GM18517 (cell line): ENCODE data around the gene QARS1.

Experiments
- ATAC-seq: cut with Tn5 transposase; IDR thresholded peaks from one replicate; pipeline ENCODE4 v1.9.1; 2021; ENCODE audit warnings: mild to moderate bottlenecking, moderate library complexity; ENCODE audit not compliant: unreplicated experiment

Gene QARS1

DNA sequence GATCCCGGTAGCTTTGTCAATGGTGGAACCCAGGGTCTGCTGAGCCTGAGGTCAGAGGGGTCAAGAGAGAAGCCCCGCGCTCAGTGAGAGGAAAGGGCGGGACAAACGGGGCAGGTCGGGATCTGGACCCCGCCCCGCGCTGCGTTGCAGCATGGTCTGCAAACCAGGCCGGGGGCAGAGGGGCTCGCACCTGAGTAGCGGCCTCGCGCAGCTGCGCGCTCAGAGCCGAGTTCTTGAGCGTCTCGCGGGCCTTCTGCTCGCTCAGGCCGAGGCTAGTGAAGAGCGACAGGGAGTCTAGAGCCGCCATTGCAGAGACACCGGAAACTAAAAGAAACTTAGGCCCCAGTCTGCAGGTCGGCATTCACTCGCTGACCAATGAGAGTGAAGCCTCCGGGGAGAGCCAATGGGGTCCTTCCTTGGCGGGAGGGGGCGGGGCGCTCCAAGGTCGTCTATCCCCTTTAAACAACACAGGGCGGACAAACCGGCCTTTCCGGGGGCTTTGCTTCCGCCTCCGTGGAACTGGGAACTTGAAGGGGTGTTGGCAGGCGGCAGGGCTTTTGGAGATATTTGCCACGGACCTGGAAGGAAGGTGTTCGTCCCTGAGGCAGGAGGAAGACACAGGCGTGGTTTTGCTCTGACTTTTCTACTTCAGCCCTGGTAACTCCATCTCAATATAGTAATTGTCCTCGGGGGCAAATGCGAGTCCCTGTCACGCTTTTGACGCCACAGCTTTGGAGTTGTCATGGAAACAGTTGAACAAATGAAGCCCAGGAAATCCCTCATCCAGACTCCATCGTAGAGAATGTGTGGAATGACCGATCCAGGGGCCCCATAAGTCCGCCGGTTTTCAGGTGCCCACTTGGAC is at the start of gene QARS1:
QARS1 (minus strand) TSS at position 331 of the 865 bp plus-strand sequence; CDS start at position 307, 24 bp downstream.
- peak; percentile 80 for ATAC-seq

GRCh38 chr3:49153349-49153912 is 48.9 kb upstream of the QARS1 start:
- no peak for ATAC-seq

DNA sequence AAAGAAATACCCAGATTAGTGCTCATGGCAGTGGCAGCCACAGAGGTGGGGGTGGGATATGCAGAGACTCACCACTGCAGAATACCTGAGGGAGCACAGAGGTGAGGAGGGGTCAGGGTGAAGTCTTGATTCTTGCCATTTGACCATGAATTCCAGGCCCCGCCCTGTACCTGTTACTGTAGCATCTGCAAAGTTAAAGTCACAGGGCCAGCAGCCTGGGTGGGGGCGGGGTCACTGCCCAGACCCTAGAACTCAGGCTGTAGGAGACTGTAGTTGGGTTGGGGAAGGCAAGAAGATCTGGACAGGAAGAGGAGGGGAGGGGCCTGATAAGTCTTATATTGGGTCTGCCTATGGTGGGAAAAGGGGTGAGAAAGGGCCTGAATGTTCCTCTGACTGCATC is 47.1 kb upstream of the QARS1 start:
- no peak for ATAC-seq

- ATAC-seq = no peak
These were observed 43.6 kb upstream of the QARS1 start for GRCh38 chr3:49148159-49148558.

DNA sequence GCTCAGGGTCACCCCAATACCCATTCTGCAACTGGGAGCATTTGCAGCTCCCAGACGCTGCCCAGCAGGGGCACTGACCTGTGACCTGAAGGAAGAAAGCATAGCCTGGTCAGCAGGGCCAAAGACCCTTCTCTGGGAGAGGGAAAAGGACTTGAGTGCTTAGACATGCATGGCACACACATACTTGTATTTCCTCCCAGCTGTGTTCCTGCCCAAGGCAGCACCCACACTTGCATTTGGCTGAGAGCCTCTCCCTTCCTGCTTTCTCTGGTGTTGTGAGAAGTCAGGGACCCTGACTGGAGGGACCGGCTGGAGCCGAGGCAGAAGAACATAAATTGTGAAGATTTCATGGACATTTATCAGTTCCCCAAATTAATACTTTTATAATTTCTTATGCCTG is 35.5 kb upstream of the QARS1 start:
- no peak for ATAC-seq

- no peak for ATAC-seq
These were observed 30.9 kb upstream of the QARS1 start for GRCh38 chr3:49135499-49135898.

GRCh38 chr3:49134471-49135265 is 30.1 kb upstream of the QARS1 start:
- ATAC-seq = no peak

- no peak for ATAC-seq
These were observed 28.8 kb upstream of the QARS1 start for GRCh38 chr3:49133226-49133951.

GRCh38 chr3:49132437-49133225 is 28.1 kb upstream of the QARS1 start, which contains the start of gene LAMB2:
Gene LAMB2 (minus strand): TSS chr3:49133050. CDS start chr3:49132867, 183 bp downstream.
- no peak for ATAC-seq

- ATAC-seq = no peak
These were observed 27.5 kb upstream of the QARS1 start for GRCh38 chr3:49132073-49132436.

GRCh38 chr3:49131576-49131975 is 27.0 kb upstream of the QARS1 start:
- no peak for ATAC-seq

GRCh38 chr3:49131040-49131439 is 26.5 kb upstream of the QARS1 start:
- no peak for ATAC-seq

- no peak for ATAC-seq
These were observed 20.6 kb upstream of the QARS1 start for GRCh38 chr3:49124991-49125670.

- no peak for ATAC-seq
These were observed 19.6 kb upstream of the QARS1 start for GRCh38 chr3:49124203-49124602.

DNA sequence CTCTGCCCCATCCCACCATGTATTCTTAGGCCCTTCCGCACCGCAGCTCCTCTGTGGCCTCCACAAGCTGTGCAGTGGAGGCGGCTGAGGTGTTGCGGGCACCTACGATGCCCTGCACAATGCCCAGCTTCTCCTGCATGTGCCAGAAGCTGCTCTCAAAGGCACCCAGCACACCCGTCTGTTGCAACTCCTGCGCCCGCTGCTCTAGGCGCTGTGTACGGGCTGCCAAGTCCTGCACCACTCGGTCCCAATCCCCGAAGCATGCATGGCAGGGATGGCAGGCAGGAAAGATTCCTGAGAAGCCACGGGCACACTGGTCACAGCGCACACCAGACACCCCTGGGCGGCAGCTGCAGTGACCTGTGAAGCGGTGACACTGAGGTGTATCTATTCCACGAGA is 19.1 kb upstream of the QARS1 start:
- no peak for ATAC-seq

DNA sequence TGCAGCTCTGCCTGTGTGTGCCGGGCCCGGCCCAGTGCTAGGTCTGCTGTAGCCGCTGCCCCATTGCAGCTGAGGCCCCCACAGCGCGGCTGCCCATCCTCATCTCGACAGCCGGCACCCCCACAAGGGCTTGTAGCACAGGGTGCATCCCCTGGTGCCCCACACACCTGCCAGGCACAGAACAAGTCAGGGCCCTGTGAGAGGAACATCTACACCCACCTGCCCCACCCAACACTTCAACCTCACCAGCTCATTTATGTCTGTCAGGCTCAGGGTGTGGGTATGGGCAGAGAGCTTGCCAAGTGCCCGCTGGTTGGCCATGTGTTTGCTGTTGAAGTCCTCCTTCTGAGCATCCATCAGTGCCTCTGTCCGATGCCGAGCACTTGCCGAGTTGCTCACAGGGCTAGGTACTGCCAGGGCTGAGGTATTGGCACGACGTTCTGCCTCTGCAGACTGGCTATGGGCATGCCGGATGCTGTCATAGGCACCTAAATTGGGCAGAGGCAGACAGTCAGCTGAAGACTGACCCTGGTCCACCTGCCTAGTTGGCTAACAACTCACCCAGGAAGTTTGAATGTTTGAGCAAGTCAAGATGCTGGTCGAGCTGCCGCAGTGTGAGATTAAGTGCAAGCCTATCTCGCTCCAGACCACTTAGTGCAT is 18.5 kb upstream of the QARS1 start:
- no peak for ATAC-seq

- ATAC-seq = no peak
These were observed 17.9 kb upstream of the QARS1 start for GRCh38 chr3:49122451-49122850.

DNA sequence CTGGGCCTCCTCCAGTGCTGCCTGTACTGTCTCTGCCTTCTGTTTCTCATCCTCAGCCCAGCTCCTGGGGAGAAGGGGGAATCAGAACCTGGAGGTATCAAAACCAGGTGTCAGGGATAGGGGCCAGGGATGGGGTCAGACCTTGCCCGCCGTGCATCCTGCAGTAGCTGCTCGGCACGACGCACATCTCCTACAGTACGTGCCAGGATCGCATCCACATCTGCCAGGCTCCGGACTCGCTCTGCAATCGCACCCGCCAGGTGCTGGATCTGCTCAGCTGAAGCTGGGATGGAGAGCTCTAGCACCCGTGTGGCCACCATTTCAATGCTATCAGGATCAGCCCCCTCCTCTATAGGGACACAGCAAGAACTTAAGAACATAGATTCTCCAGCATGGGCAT is 17.5 kb upstream of the QARS1 start:
- ATAC-seq = no peak

DNA sequence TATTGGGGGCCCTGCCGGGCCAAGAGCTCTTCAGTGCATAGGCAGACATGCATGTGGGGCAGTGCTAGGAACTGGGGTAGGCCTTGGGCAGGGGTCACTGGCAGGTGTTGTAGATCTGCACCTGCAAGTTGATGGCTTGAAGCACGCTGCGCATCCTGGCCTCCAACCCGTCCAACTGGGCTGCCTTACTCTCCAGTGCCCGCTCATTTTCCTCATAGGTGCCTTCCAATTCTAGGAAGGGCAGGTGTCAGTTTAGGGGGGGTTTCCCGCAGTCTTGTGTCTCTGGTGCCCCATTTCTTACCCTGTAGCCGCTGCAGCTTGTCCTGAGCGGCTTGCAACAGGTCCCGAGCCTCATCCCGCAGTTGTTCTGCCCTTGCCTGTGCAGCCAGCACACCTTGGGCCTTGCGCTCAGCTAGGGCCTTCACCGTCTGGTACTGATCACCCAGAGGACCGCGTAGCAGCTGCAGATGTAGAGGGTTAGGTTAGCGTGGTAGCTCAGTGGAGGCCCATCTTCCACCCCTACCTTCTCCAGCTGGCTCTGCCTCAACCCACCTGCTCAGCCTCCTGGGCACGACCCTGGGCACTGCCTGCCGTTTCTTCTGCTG is 16.7 kb upstream of the QARS1 start:
- no peak for ATAC-seq
